Right ventricle myocardium inferior (tissue), 1 donor: ENCODE data around the gene HECW1. TPM values are rescaled to one million over a fixed set of nuclear protein-coding genes. Genes with fewer than 3 reads are reported as not detected.

Experiments
- ATAC-seq: fragments of 200-7000 bp; cut with Tn5 transposase; one replicate; pipeline ENCODE4 v1.9.1; 2020; ENCODE audit warnings: mild to moderate bottlenecking, moderate library complexity
- DNase-seq: peaks from one replicate; pipeline ENCODE4 v3.0.0; 2021; ENCODE audit errors: missing footprints
- intact Hi-C: fragments of 100-400 bp; cut with DNase I; formaldehyde crosslinking; loops from one replicate; pipeline ENCODE4 v1.11.0; 2022
- total RNA-seq: library from RNA; stranded (reverse); fragmentation: NEBNext Ultra II Directional; extraction: Animal tissue kit (Norgen Biotek cat#: 25700); gene quantifications from one replicate; pipeline ENCODE4 v1.2.1, GENCODE V29; 2021
- donor health status: DM: no; HTN: yes; CAD: no; lungs with severe emphysema.

Gene HECW1
- total RNA-seq, 1 donor from 2014 or later: not detected

GRCh38 chr7:43384616-43385308, 272.3 kb downstream of the HECW1 start:
- DNase-seq (no peak), ATAC-seq (no peak)

GRCh38 chr7:43385309-43385680, 272.8 kb downstream of the HECW1 start:
- intact Hi-C loops: no loop called here
- no peak for ATAC-seq

More at GRCh38 chr7:43384616-43385308, 272.3 kb downstream of the HECW1 start:
- intact Hi-C loops: no loop called here

GRCh38 chr7:43385856-43386255, 273.4 kb downstream of the HECW1 start:
- no peak for DNase-seq
- intact Hi-C loops: no loop called here
- no peak for ATAC-seq

More at GRCh38 chr7:43385309-43385680, 272.8 kb downstream of the HECW1 start:
- DNase-seq: no peak

- intact Hi-C loops: no loop called here
- DNase-seq (no peak), ATAC-seq (no peak)
Observed at GRCh38 chr7:43387932-43388331, 275.5 kb downstream of the HECW1 start.

GRCh38 chr7:43390576-43390975, 278.1 kb downstream of the HECW1 start:
- intact Hi-C loops: no loop called here
- ATAC-seq: no peak
- DNase-seq: no peak

GRCh38 chr7:43391518-43391917, 279.1 kb downstream of the HECW1 start:
- intact Hi-C loops: no loop called here
- DNase-seq (no peak), ATAC-seq (no peak)

- intact Hi-C loops: no loop called here
- ATAC-seq: no peak
- no peak for DNase-seq
Observed at GRCh38 chr7:43392638-43393330, 280.3 kb downstream of the HECW1 start.

GRCh38 chr7:43394441-43395130, 282.1 kb downstream of the HECW1 start:
- DNase-seq (no peak), ATAC-seq (no peak)
- intact Hi-C loops: no loop called here

GRCh38 chr7:43395351-43395750, 282.9 kb downstream of the HECW1 start:
- DNase-seq (no peak), ATAC-seq (no peak)
- intact Hi-C loops: no loop called here

- no peak for ATAC-seq
- intact Hi-C loops: no loop called here
- no peak for DNase-seq
Observed at GRCh38 chr7:43396187-43396740, 283.8 kb downstream of the HECW1 start.

GRCh38 chr7:43398831-43399230, 286.4 kb downstream of the HECW1 start:
- ATAC-seq (no peak), DNase-seq (no peak)
- intact Hi-C loops: no loop called here

GRCh38 chr7:43405948-43406347, 293.5 kb downstream of the HECW1 start:
- intact Hi-C loops: no loop called here
- ATAC-seq: no peak
- no peak for DNase-seq

GRCh38 chr7:43406961-43407360, 294.5 kb downstream of the HECW1 start:
- ATAC-seq (no peak), DNase-seq (no peak)
- intact Hi-C loops: no loop called here

GRCh38 chr7:43408981-43409380, 296.5 kb downstream of the HECW1 start:
- no peak for ATAC-seq
- intact Hi-C loops: no loop called here
- DNase-seq: no peak

- intact Hi-C loops: no loop called here
- ATAC-seq (no peak), DNase-seq (no peak)
Observed at GRCh38 chr7:43417455-43417854, 305.0 kb downstream of the HECW1 start.

GRCh38 chr7:43430411-43430810, 318.0 kb downstream of the HECW1 start:
- DNase-seq (no peak), ATAC-seq (no peak)

GRCh38 chr7:43431020-43431595, 318.7 kb downstream of the HECW1 start:
- ATAC-seq: no peak
- intact Hi-C loops: no loop called here
- no peak for DNase-seq

More at GRCh38 chr7:43430411-43430810, 318.0 kb downstream of the HECW1 start:
- intact Hi-C loops: no loop called here

GRCh38 chr7:43433639-43434038, 321.2 kb downstream of the HECW1 start:
- intact Hi-C loops: no loop called here
- no peak for ATAC-seq
- no peak for DNase-seq

GRCh38 chr7:43437001-43437400, 324.6 kb downstream of the HECW1 start:
- no peak for ATAC-seq
- no peak for DNase-seq
- intact Hi-C loops: no loop called here
